Activated CD8-positive, alpha-beta T cell treated with anti-CD3 and anti-CD28 coated beads, Interleukin-2, amount 10 ng/mL, durations not matched to agents 7 days and 5 days (primary cell): ENCODE data around the gene LHCGR. TPM values are rescaled to one million over a fixed set of nuclear protein-coding genes. Genes with fewer than 3 reads are reported as not detected.

Source experiments
- ATAC-seq: fragments of 150-1000 bp; cut with Tn5 transposase; one replicate; pipeline ENCODE4 v1.10.0; 2021; ENCODE audit warnings: moderate library complexity
- CTCF ChIA-PET: fragments of 350-600 bp; sonication (Branson Sonifier 250); formaldehyde crosslinking; loops from one replicate; lab custom pipeline; 2021; ENCODE audit warnings: antibody characterized with exemption; lab: Charles Lee
- POLR2A ChIA-PET: fragments of 350-600 bp; sonication (Branson Sonifier 250); formaldehyde crosslinking; loops from one replicate; lab custom pipeline; 2021; ENCODE audit warnings: antibody characterized with exemption; lab: Charles Lee
- DNase-seq: peaks from one replicate; pipeline ENCODE4 v3.0.0-alpha.2; 2020
- H3K27ac Mint-ChIP-seq: one replicate; pipeline ENCODE4 v1.8.0; 2021; ENCODE audit warnings: mild to moderate bottlenecking, mixed read lengths
- H3K27me3 Mint-ChIP-seq: one replicate; pipeline ENCODE4 v1.8.0; 2021; ENCODE audit warnings: low read depth, mixed read lengths
- H3K36me3 Mint-ChIP-seq: one replicate; pipeline ENCODE4 v1.8.0; 2021; ENCODE audit warnings: low read depth, mixed read lengths
- H3K4me1 Mint-ChIP-seq: one replicate; pipeline ENCODE4 v1.8.0; 2021; ENCODE audit warnings: low read depth, mixed read lengths
- H3K4me3 Mint-ChIP-seq: one replicate; pipeline ENCODE4 v1.8.0; 2021; ENCODE audit warnings: mild to moderate bottlenecking, mixed read lengths
- H3K9me3 Mint-ChIP-seq: one replicate; pipeline ENCODE4 v1.8.0; 2022; ENCODE audit warnings: mixed read lengths; ENCODE audit not compliant: insufficient read depth
- total RNA-seq, 2 experiments: library from RNA; stranded (reverse); gene quantifications; one replicate each; pipeline ENCODE4 v1.2.3, GENCODE V29; 2021

LHCGR gene
- total RNA-seq = not detected

- ChIA-PET CTCF (no interaction called here), POLR2A (no interaction called here)
- H3K27me3 Mint-ChIP-seq = peaks cover 21% of the 10 kb centered on the region
- DNase-seq (no peak), ATAC-seq (no peak)
- no peaks in the 10 kb centered on the region for H3K36me3 Mint-ChIP-seq
- peaks cover 6% of the 10 kb centered on the region for H3K4me1 Mint-ChIP-seq
- no peak within 1 kb of the TSS for H3K27ac Mint-ChIP-seq
- H3K9me3 Mint-ChIP-seq = no peaks in the 10 kb centered on the region
- H3K4me3 Mint-ChIP-seq = no peak within 1 kb of the TSS
Observed at GRCh38 chr2:48755473-48755872, at the start of gene LHCGR. Gene LHCGR (minus strand): TSS chr2:48755724. CDS start chr2:48755671, 53 bp downstream.

- ChIA-PET CTCF (no interaction called here), POLR2A (no interaction called here)
Observed at GRCh38 chr2:48799601-48800000, 44.1 kb upstream of the LHCGR start.

GRCh38 chr2:48795065-48795464 lies 39.5 kb upstream of the LHCGR start:
- DNase-seq (no peak), ATAC-seq (no peak)
- Mint-ChIP-seq H3K27ac (no peak overlapping the region), H3K4me3 (no peak overlapping the region), H3K9me3 (no peaks in the 10 kb centered on the region), H3K36me3 (no peaks in the 10 kb centered on the region), H3K4me1 (no peaks in the 10 kb centered on the region), H3K27me3 (no peaks in the 10 kb centered on the region)
- POLR2A ChIA-PET = no interaction called here
- CTCF ChIA-PET = no interaction called here

More at GRCh38 chr2:48799601-48800000, 44.1 kb upstream of the LHCGR start:
- H3K27ac Mint-ChIP-seq = no peak overlapping the region
- no peaks in the 10 kb centered on the region for H3K27me3 Mint-ChIP-seq
- H3K4me3 Mint-ChIP-seq = no peak overlapping the region
- ATAC-seq = no peak
- H3K4me1 Mint-ChIP-seq = no peaks in the 10 kb centered on the region
- no peaks in the 10 kb centered on the region for H3K36me3 Mint-ChIP-seq
- no peaks in the 10 kb centered on the region for H3K9me3 Mint-ChIP-seq
- no peak for DNase-seq

- Mint-ChIP-seq H3K27me3 (no peaks in the 10 kb centered on the region), H3K4me3 (no peak overlapping the region), H3K4me1 (no peaks in the 10 kb centered on the region), H3K9me3 (no peaks in the 10 kb centered on the region), H3K27ac (no peak overlapping the region), H3K36me3 (no peaks in the 10 kb centered on the region)
- POLR2A ChIA-PET = no interaction called here
- ATAC-seq (no peak), DNase-seq (no peak)
- CTCF ChIA-PET = no interaction called here
Observed at GRCh38 chr2:48793671-48794070, 38.1 kb upstream of the LHCGR start.

GRCh38 chr2:48792030-48792429 lies 36.5 kb upstream of the LHCGR start:
- no peaks in the 10 kb centered on the region for H3K9me3 Mint-ChIP-seq
- H3K4me1 Mint-ChIP-seq = no peaks in the 10 kb centered on the region
- CTCF ChIA-PET = no interaction called here
- H3K4me3 Mint-ChIP-seq = no peak overlapping the region
- no peaks in the 10 kb centered on the region for H3K36me3 Mint-ChIP-seq
- DNase-seq = no peak
- POLR2A ChIA-PET = no interaction called here
- no peak for ATAC-seq
- peaks cover 2% of the 10 kb centered on the region for H3K27me3 Mint-ChIP-seq
- H3K27ac Mint-ChIP-seq = no peak overlapping the region

- Mint-ChIP-seq H3K4me1 (no peaks in the 10 kb centered on the region), H3K36me3 (no peaks in the 10 kb centered on the region)
Observed at GRCh38 chr2:48790407-48791170, 35.1 kb upstream of the LHCGR start.

GRCh38 chr2:48787580-48787979 lies 32.1 kb upstream of the LHCGR start:
- ChIA-PET POLR2A (no interaction called here), CTCF (no interaction called here)
- no peaks in the 10 kb centered on the region for H3K9me3 Mint-ChIP-seq
- no peak for DNase-seq
- no peaks in the 10 kb centered on the region for H3K4me1 Mint-ChIP-seq
- no peaks in the 10 kb centered on the region for H3K36me3 Mint-ChIP-seq
- ATAC-seq = no peak
- H3K4me3 Mint-ChIP-seq = no peak overlapping the region
- H3K27me3 Mint-ChIP-seq = peaks cover 2% of the 10 kb centered on the region
- H3K27ac Mint-ChIP-seq = no peak overlapping the region

More at GRCh38 chr2:48790407-48791170, 35.1 kb upstream of the LHCGR start:
- Mint-ChIP-seq H3K4me3 (no peak overlapping the region), H3K27me3 (peaks cover 2% of the 10 kb centered on the region), H3K9me3 (no peaks in the 10 kb centered on the region), H3K27ac (no peak overlapping the region)
- POLR2A ChIA-PET = no interaction called here
- DNase-seq = no peak
- CTCF ChIA-PET = no interaction called here
- ATAC-seq = no peak

- H3K36me3 Mint-ChIP-seq = no peaks in the 10 kb centered on the region
Observed at GRCh38 chr2:48781366-48781765, 25.8 kb upstream of the LHCGR start.

GRCh38 chr2:48779019-48779716 lies 23.6 kb upstream of the LHCGR start:
- DNase-seq (no peak), ATAC-seq (no peak)
- Mint-ChIP-seq H3K4me3 (no peak overlapping the region), H3K27me3 (no peaks in the 10 kb centered on the region), H3K27ac (no peak overlapping the region), H3K36me3 (no peaks in the 10 kb centered on the region), H3K4me1 (no peaks in the 10 kb centered on the region), H3K9me3 (no peaks in the 10 kb centered on the region)
- CTCF ChIA-PET = interaction anchor here (1.1 kb wide), 1 partner anchor 179 kb away, joined by 3 read pairs; no protein-coding TSS in a partner anchor
- POLR2A ChIA-PET = no interaction called here

More at GRCh38 chr2:48781366-48781765, 25.8 kb upstream of the LHCGR start:
- Mint-ChIP-seq H3K9me3 (no peaks in the 10 kb centered on the region), H3K4me3 (no peak overlapping the region), H3K27ac (no peak overlapping the region), H3K4me1 (no peaks in the 10 kb centered on the region), H3K27me3 (no peaks in the 10 kb centered on the region)
- POLR2A ChIA-PET = no interaction called here
- CTCF ChIA-PET = no interaction called here
- DNase-seq (no peak), ATAC-seq (no peak)

GRCh38 chr2:48774251-48774650 lies 18.7 kb upstream of the LHCGR start:
- H3K27me3 Mint-ChIP-seq = no peaks in the 10 kb centered on the region
- no peaks in the 10 kb centered on the region for H3K36me3 Mint-ChIP-seq
- ChIA-PET POLR2A (no interaction called here), CTCF (no interaction called here)
- no peak for ATAC-seq
- no peaks in the 10 kb centered on the region for H3K4me1 Mint-ChIP-seq
- H3K4me3 Mint-ChIP-seq = no peak overlapping the region
- no peak for DNase-seq
- H3K27ac Mint-ChIP-seq = no peak overlapping the region
- H3K9me3 Mint-ChIP-seq = no peaks in the 10 kb centered on the region

- Mint-ChIP-seq H3K36me3 (no peaks in the 10 kb centered on the region), H3K4me1 (no peaks in the 10 kb centered on the region), H3K27me3 (no peaks in the 10 kb centered on the region), H3K27ac (no peak overlapping the region), H3K4me3 (no peak overlapping the region), H3K9me3 (no peaks in the 10 kb centered on the region)
- ATAC-seq (no peak), DNase-seq (no peak)
- ChIA-PET POLR2A (no interaction called here), CTCF (no interaction called here)
Observed at GRCh38 chr2:48771241-48772014, 15.9 kb upstream of the LHCGR start.

- Mint-ChIP-seq H3K27ac (no peak overlapping the region), H3K36me3 (no peaks in the 10 kb centered on the region), H3K9me3 (no peaks in the 10 kb centered on the region), H3K4me3 (no peak overlapping the region), H3K27me3 (no peaks in the 10 kb centered on the region), H3K4me1 (no peaks in the 10 kb centered on the region)
- ChIA-PET CTCF (no interaction called here), POLR2A (no interaction called here)
- ATAC-seq (no peak), DNase-seq (no peak)
Observed at GRCh38 chr2:48770181-48770580, 14.7 kb upstream of the LHCGR start.
